ENCODE results near the gene FGD3. TPM values are rescaled to one million over a fixed set of nuclear protein-coding genes. Genes with fewer than 3 reads are reported as not detected.

FGD3 gene
- total RNA-seq, 2 experiments from 2014 or later: 104 to 107 TPM

GRCh38 chr9:93025736-93026135, 78.4 kb downstream of the FGD3 start:
- no peaks in the 10 kb centered on the region for H3K27me3 Mint-ChIP-seq (ENCODE audit: low read depth)
- POLR2A ChIA-PET: interaction anchor here (0.6 to 2.0 kb wide), 7 partner anchors 10 to 70 kb away, joined by 3 to 14 read pairs (median 3); partner anchors contain the start of gene CARD19
- H3K4me3 Mint-ChIP-seq: no peak overlapping the region
- ATAC-seq (no peak), DNase-seq (no peak)
- H3K4me1 Mint-ChIP-seq (ENCODE audit: low read depth): peaks cover 87% of the 10 kb centered on the region
- H3K9me3 Mint-ChIP-seq (ENCODE audit: insufficient read depth): no peaks in the 10 kb centered on the region
- peak overlapping the region; percentile 92 for H3K27ac Mint-ChIP-seq
- peaks cover 81% of the 10 kb centered on the region for H3K36me3 Mint-ChIP-seq (ENCODE audit: low read depth)
- CTCF ChIA-PET: interaction anchor here (0.8 to 4.1 kb wide), 11 partner anchors 12 to 83 kb away, joined by 3 to 35 read pairs (median 3); no protein-coding TSS in a partner anchor

GRCh38 chr9:93026640-93027039, 79.3 kb downstream of the FGD3 start:
- H3K9me3 Mint-ChIP-seq (ENCODE audit: insufficient read depth): no peaks in the 10 kb centered on the region
- DNase-seq (no peak), ATAC-seq (no peak)
- POLR2A ChIA-PET: interaction anchor here (0.7 to 2.0 kb wide), 3 partner anchors 26 to 62 kb away, joined by 3 to 14 read pairs (median 7); no protein-coding TSS in a partner anchor
- peak overlapping the region; percentile 92 for H3K27ac Mint-ChIP-seq
- no peaks in the 10 kb centered on the region for H3K27me3 Mint-ChIP-seq (ENCODE audit: low read depth)
- peaks cover 82% of the 10 kb centered on the region for H3K36me3 Mint-ChIP-seq (ENCODE audit: low read depth)
- no peak overlapping the region for H3K4me3 Mint-ChIP-seq
- peaks cover 84% of the 10 kb centered on the region for H3K4me1 Mint-ChIP-seq (ENCODE audit: low read depth)
- CTCF ChIA-PET: interaction anchor here (0.8 to 4.1 kb wide), 6 partner anchors 15 to 70 kb away, joined by 3 to 35 read pairs (median 4); no protein-coding TSS in a partner anchor

GRCh38 chr9:93027750-93028149, 80.4 kb downstream of the FGD3 start:
- CTCF ChIA-PET: interaction anchor here (0.9 to 2.5 kb wide), 13 partner anchors 9 to 81 kb away, joined by 3 to 12 read pairs (median 4); no protein-coding TSS in a partner anchor
- Mint-ChIP-seq H3K36me3 (ENCODE audit: low read depth) (peaks cover 85% of the 10 kb centered on the region), H3K27ac (peak overlapping the region; percentile 92), H3K9me3 (ENCODE audit: insufficient read depth) (no peaks in the 10 kb centered on the region), H3K27me3 (ENCODE audit: low read depth) (no peaks in the 10 kb centered on the region), H3K4me3 (peak overlapping the region; percentile 71), H3K4me1 (ENCODE audit: low read depth) (peaks cover 85% of the 10 kb centered on the region)
- DNase-seq: no peak
- POLR2A ChIA-PET: interaction anchor here (0.6 to 2.7 kb wide), 12 partner anchors 10 to 93 kb away, joined by 3 to 23 read pairs (median 4); no protein-coding TSS in a partner anchor
- no peak for ATAC-seq

GRCh38 chr9:93028448-93029006, 81.2 kb downstream of the FGD3 start:
- H3K9me3 Mint-ChIP-seq (ENCODE audit: insufficient read depth): no peaks in the 10 kb centered on the region
- DNase-seq (peak; percentile 83), ATAC-seq (peak; percentile 85)
- peaks cover 79% of the 10 kb centered on the region for H3K4me1 Mint-ChIP-seq (ENCODE audit: low read depth)
- POLR2A ChIA-PET: interaction anchor here (0.6 to 2.7 kb wide), 15 partner anchors 9 to 92 kb away, joined by 3 to 23 read pairs (median 4); no protein-coding TSS in a partner anchor
- peak overlapping the region; percentile 92 for H3K27ac Mint-ChIP-seq
- CTCF ChIA-PET: interaction anchor here (0.9 to 2.0 kb wide), 11 partner anchors 9 to 80 kb away, joined by 3 to 12 read pairs (median 4); no protein-coding TSS in a partner anchor
- no peaks in the 10 kb centered on the region for H3K27me3 Mint-ChIP-seq (ENCODE audit: low read depth)
- peak overlapping the region; percentile 71 for H3K4me3 Mint-ChIP-seq
- peaks cover 81% of the 10 kb centered on the region for H3K36me3 Mint-ChIP-seq (ENCODE audit: low read depth)

- CTCF ChIA-PET: interaction anchor here (1.0 to 1.2 kb wide), 2 partner anchors 27 to 34 kb away, joined by 3 read pairs; no protein-coding TSS in a partner anchor
- ATAC-seq (no peak), DNase-seq (no peak)
- Mint-ChIP-seq H3K27ac (peak overlapping the region; percentile 39), H3K27me3 (ENCODE audit: low read depth) (no peaks in the 10 kb centered on the region), H3K4me1 (ENCODE audit: low read depth) (peaks cover 59% of the 10 kb centered on the region), H3K36me3 (ENCODE audit: low read depth) (peaks cover 79% of the 10 kb centered on the region), H3K4me3 (no peak overlapping the region), H3K9me3 (ENCODE audit: insufficient read depth) (no peaks in the 10 kb centered on the region)
- POLR2A ChIA-PET: interaction anchor here (1.0 to 1.3 kb wide), 3 partner anchors 10 to 29 kb away, joined by 3 read pairs; no protein-coding TSS in a partner anchor
Observed at GRCh38 chr9:93030642-93031628, 83.6 kb downstream of the FGD3 start.

GRCh38 chr9:93031629-93032430, 84.5 kb downstream of the FGD3 start:
- POLR2A ChIA-PET: interaction anchor here (1.0 to 1.3 kb wide), 3 partner anchors 11 to 30 kb away, joined by 3 read pairs; no protein-coding TSS in a partner anchor

GRCh38 chr9:93032545-93032944, 85.2 kb downstream of the FGD3 start:
- Mint-ChIP-seq H3K4me3 (no peak overlapping the region), H3K36me3 (ENCODE audit: low read depth) (peaks cover 67% of the 10 kb centered on the region), H3K27me3 (ENCODE audit: low read depth) (no peaks in the 10 kb centered on the region), H3K27ac (peak overlapping the region; percentile 61), H3K9me3 (ENCODE audit: insufficient read depth) (no peaks in the 10 kb centered on the region), H3K4me1 (ENCODE audit: low read depth) (peaks cover 47% of the 10 kb centered on the region)
- ChIA-PET CTCF (interaction anchor here (2.0 kb wide), 1 partner anchor 29 kb away, joined by 6 read pairs; no protein-coding TSS in a partner anchor), POLR2A (interaction anchor here (0.6 kb wide), 1 partner anchor 156 kb away, joined by 3 read pairs; no protein-coding TSS in a partner anchor)
- DNase-seq: no peak
- ATAC-seq: no peak

More at GRCh38 chr9:93031629-93032430, 84.5 kb downstream of the FGD3 start:
- peaks cover 51% of the 10 kb centered on the region for H3K4me1 Mint-ChIP-seq (ENCODE audit: low read depth)
- peak overlapping the region; percentile 61 for H3K27ac Mint-ChIP-seq
- H3K4me3 Mint-ChIP-seq: no peak overlapping the region
- no peaks in the 10 kb centered on the region for H3K9me3 Mint-ChIP-seq (ENCODE audit: insufficient read depth)
- DNase-seq (no peak), ATAC-seq (no peak)
- H3K27me3 Mint-ChIP-seq (ENCODE audit: low read depth): no peaks in the 10 kb centered on the region
- peaks cover 75% of the 10 kb centered on the region for H3K36me3 Mint-ChIP-seq (ENCODE audit: low read depth)
- CTCF ChIA-PET: interaction anchor here (2.0 kb wide), 1 partner anchor 28 kb away, joined by 6 read pairs; no protein-coding TSS in a partner anchor

- POLR2A ChIA-PET: interaction anchor here (0.6 kb wide), 1 partner anchor 112 kb away, joined by 3 read pairs; no protein-coding TSS in a partner anchor
- H3K36me3 Mint-ChIP-seq (ENCODE audit: low read depth): peaks cover 59% of the 10 kb centered on the region
- CTCF ChIA-PET: interaction anchor here (2.0 kb wide), 1 partner anchor 30 kb away, joined by 6 read pairs; no protein-coding TSS in a partner anchor
- no peak overlapping the region for H3K4me3 Mint-ChIP-seq
- ATAC-seq (no peak), DNase-seq (no peak)
- peak overlapping the region; percentile 79 for H3K27ac Mint-ChIP-seq
- H3K9me3 Mint-ChIP-seq (ENCODE audit: insufficient read depth): no peaks in the 10 kb centered on the region
- no peaks in the 10 kb centered on the region for H3K27me3 Mint-ChIP-seq (ENCODE audit: low read depth)
- H3K4me1 Mint-ChIP-seq (ENCODE audit: low read depth): peaks cover 42% of the 10 kb centered on the region
Observed at GRCh38 chr9:93033531-93033930, 86.2 kb downstream of the FGD3 start.

- ChIA-PET CTCF (no interaction called here), POLR2A (interaction anchor here (0.6 to 1.0 kb wide), 2 partner anchors 10 to 281 kb away, joined by 3 read pairs; no protein-coding TSS in a partner anchor)
- Mint-ChIP-seq H3K9me3 (ENCODE audit: insufficient read depth) (no peaks in the 10 kb centered on the region), H3K4me1 (ENCODE audit: low read depth) (peaks cover 25% of the 10 kb centered on the region), H3K27me3 (ENCODE audit: low read depth) (no peaks in the 10 kb centered on the region), H3K36me3 (ENCODE audit: low read depth) (peaks cover 47% of the 10 kb centered on the region), H3K27ac (no peak overlapping the region), H3K4me3 (no peak overlapping the region)
- no peak for ATAC-seq
- DNase-seq: no peak
Observed at GRCh38 chr9:93035106-93035660, 87.9 kb downstream of the FGD3 start.

GRCh38 chr9:93035821-93036351, 88.6 kb downstream of the FGD3 start:
- CTCF ChIA-PET: interaction anchor here (1.5 kb wide), 1 partner anchor 12 kb away, joined by 4 read pairs; no protein-coding TSS in a partner anchor
- no peak for ATAC-seq
- DNase-seq: no peak
- H3K4me1 Mint-ChIP-seq (ENCODE audit: low read depth): peaks cover 23% of the 10 kb centered on the region
- H3K36me3 Mint-ChIP-seq (ENCODE audit: low read depth): peaks cover 41% of the 10 kb centered on the region
- H3K9me3 Mint-ChIP-seq (ENCODE audit: insufficient read depth): no peaks in the 10 kb centered on the region
- H3K27me3 Mint-ChIP-seq (ENCODE audit: low read depth): no peaks in the 10 kb centered on the region
- POLR2A ChIA-PET: interaction anchor here (0.6 to 1.0 kb wide), 2 partner anchors 11 to 280 kb away, joined by 3 read pairs; no protein-coding TSS in a partner anchor
- no peak overlapping the region for H3K4me3 Mint-ChIP-seq
- H3K27ac Mint-ChIP-seq: no peak overlapping the region

Measured in activated CD8-positive, alpha-beta T cell treated with anti-CD3 and anti-CD28 coated beads, Interleukin-2, amount 10 ng/mL, durations not matched to agents 7 days and 5 days (primary cell).